ENCODE data around the gene SLC24A5. TPM values are rescaled to one million over a fixed set of nuclear protein-coding genes. Genes with fewer than 3 reads are reported as not detected.
A peak's percentile ranks its signal among the peaks of the same experiment; 100 is the strongest.

SLC24A5 gene
- total and polyA plus RNA-seq, 2 experiments from 2014 or later = not detected

DNA sequence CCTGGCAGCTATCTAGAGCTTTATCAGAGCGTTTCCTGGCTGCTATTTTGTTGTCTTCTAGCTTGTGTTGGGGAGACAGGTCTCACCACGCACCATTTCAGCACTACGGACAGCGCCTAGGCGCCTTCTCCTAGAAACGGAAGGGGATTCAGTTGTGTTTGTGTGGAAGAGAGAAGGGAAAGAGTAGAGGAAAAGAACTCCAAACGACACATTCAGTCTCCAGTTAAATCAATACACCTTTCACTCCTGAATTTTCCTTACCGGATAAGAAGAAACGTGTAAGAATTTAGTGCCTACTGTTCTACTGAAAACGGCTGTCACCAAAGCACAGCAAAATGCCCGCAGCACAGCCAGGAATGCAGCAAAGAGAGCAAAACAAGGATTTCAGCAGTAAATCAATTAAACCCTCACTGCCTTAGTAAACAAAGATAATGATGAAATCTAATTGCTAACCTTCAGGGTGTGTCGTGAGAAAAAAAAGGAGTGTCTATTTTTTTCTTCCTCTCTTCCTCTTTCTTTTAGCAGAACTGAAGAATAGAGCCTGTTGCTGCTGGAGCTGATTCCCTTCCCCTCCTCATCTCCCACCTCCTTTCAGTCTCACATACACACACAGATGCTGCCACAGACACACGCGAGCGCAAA lies 70.3 kb downstream of the SLC24A5 start:
- H2AFZ ChIP-seq = no peak overlapping the region
- WGBS (ENCODE audit: low lambda C conversion rate, missing lambda C conversion rate) = 7% methylated on average over 15 of the region's 15 CpGs

DNA sequence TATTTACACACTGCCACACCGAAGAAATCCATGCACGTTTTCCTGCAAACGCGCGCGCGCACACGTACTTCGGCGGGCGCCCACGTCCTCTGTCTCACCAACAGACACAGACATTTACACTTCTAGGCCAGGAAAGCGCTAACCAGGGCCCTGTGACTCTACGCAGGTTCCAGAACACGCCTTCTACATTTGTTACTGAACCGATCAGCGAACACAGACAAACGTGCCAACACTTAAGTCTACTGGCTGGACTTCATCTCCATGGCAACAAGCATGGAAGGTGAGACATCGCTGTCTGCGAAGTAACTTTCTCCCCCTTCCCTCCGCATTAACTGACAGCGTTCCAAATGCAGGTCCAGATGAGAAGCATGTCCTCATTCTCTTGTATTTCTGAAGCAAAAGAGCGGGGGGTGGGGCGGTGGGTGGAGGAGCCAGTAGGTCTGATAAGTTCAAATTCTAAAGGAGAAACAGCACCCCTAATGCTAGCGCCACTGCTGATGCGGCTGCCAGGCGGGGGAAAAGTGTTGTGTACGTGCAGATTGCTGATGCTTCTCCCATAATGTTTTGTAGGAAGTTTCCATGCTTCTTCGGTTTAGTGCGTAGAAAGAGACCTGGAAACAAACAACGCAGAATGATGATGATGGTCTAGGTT lies 70.9 kb downstream of the SLC24A5 start, which contains the start of gene CTXN2:
TSS of gene CTXN2 (plus strand) at position 92 of the 652 bp plus-strand sequence. CDS start 9,636 bp downstream, outside the sequence.
- peaks cover 21% of the 10 kb centered on the region for H3K27me3 ChIP-seq
- no peaks in the 10 kb centered on the region for H3K36me3 ChIP-seq (replicated peaks; ENCODE audit: insufficient read depth, low read depth)
- DNase-seq (ENCODE audit: low spot score) = peak; percentile 8
- no peaks in the 10 kb centered on the region for H3K4me1 ChIP-seq (ENCODE audit: insufficient read depth)
- no peak within 1 kb of the TSS for H3K27ac ChIP-seq
- no peaks in the 10 kb centered on the region for H3K9me2 ChIP-seq (replicated peaks; ENCODE audit: insufficient read depth)
- TF ChIP-seq, protein P1, sequence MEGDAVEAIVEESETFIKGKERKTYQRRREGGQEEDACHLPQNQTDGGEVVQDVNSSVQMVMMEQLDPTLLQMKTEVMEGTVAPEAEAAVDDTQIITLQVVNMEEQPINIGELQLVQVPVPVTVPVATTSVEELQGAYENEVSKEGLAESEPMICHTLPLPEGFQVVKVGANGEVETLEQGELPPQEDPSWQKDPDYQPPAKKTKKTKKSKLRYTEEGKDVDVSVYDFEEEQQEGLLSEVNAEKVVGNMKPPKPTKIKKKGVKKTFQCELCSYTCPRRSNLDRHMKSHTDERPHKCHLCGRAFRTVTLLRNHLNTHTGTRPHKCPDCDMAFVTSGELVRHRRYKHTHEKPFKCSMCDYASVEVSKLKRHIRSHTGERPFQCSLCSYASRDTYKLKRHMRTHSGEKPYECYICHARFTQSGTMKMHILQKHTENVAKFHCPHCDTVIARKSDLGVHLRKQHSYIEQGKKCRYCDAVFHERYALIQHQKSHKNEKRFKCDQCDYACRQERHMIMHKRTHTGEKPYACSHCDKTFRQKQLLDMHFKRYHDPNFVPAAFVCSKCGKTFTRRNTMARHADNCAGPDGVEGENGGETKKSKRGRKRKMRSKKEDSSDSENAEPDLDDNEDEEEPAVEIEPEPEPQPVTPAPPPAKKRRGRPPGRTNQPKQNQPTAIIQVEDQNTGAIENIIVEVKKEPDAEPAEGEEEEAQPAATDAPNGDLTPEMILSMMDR (IDR thresholded peaks at IDR 0.05; ENCODE audit: poor library complexity) = no peak
- no peak for TF ChIP-seq EZH2phosphoT487 (IDR thresholded peaks at IDR 0.05; ENCODE audit: low read depth, severe bottlenecking, unreplicated experiment)
- no peak for TF ChIP-seq EZH2 (IDR thresholded peaks at IDR 0.05; ENCODE audit: borderline replicate concordance)
- H3K4me3 ChIP-seq = no peak within 1 kb of the TSS
- no peaks in the 10 kb centered on the region for H3K79me2 ChIP-seq
- no peaks in the 10 kb centered on the region for H3K9me3 ChIP-seq (ENCODE audit: low read depth)
- no peaks in the 10 kb centered on the region for H4K20me1 ChIP-seq (ENCODE audit: insufficient read depth, poor library complexity, severe bottlenecking)
- no peak within 1 kb of the TSS for H2AFZ ChIP-seq
- peak within 1 kb of the TSS; percentile 73 for H3K4me2 ChIP-seq
- 25% methylated on average over 31 of the region's 31 CpGs for WGBS (ENCODE audit: low lambda C conversion rate, missing lambda C conversion rate)

More for the DNA sequence above, 70.3 kb downstream of the SLC24A5 start:
- Histone ChIP-seq H3K9me2 (replicated peaks; ENCODE audit: insufficient read depth) (no peaks in the 10 kb centered on the region), H3K4me3 (no peak overlapping the region), H4K20me1 (ENCODE audit: insufficient read depth, poor library complexity, severe bottlenecking) (no peaks in the 10 kb centered on the region), H3K27ac (no peak overlapping the region), H3K27me3 (peaks cover 15% of the 10 kb centered on the region), H3K9me3 (ENCODE audit: low read depth) (no peaks in the 10 kb centered on the region), H3K4me1 (ENCODE audit: insufficient read depth) (no peaks in the 10 kb centered on the region), H3K36me3 (replicated peaks; ENCODE audit: insufficient read depth, low read depth) (no peaks in the 10 kb centered on the region), H3K4me2 (peak overlapping the region; percentile 73), H3K79me2 (no peaks in the 10 kb centered on the region)
- TF ChIP-seq, protein P1 (IDR thresholded peaks at IDR 0.05; ENCODE audit: poor library complexity) = no peak
- TF ChIP-seq EZH2phosphoT487 (IDR thresholded peaks at IDR 0.05; ENCODE audit: low read depth, severe bottlenecking, unreplicated experiment) (no peak), EZH2 (IDR thresholded peaks at IDR 0.05; ENCODE audit: borderline replicate concordance) (no peak)
- DNase-seq (ENCODE audit: low spot score) = peak; percentile 90

Other genes with a start within 250 kb of the SLC24A5 start
- gene MYEF2, start 57.3 kb downstream of the SLC24A5 start, total RNA-seq = 16.2 and 26.9 TPM in 2 replicates
- 10.6 and 11.7 TPM in 2 replicates for gene MYEF2, start 57.3 kb downstream of the SLC24A5 start, polyA plus RNA-seq
- 0.12 TPM in 1 of 2 replicates, not detected in the other for gene CTXN2, start 70.7 kb downstream of the SLC24A5 start, total RNA-seq
- gene CTXN2, start 70.7 kb downstream of the SLC24A5 start, polyA plus RNA-seq = not detected in 2 replicates
- not detected in 2 replicates for gene SLC12A1, start 85.3 kb downstream of the SLC24A5 start, total RNA-seq
- gene SLC12A1, start 85.3 kb downstream of the SLC24A5 start, polyA plus RNA-seq = not detected in 2 replicates
- gene DUT, start 210.4 kb downstream of the SLC24A5 start, total RNA-seq = 45.1 and 50.9 TPM in 2 replicates
- gene DUT, start 210.4 kb downstream of the SLC24A5 start, polyA plus RNA-seq = 65.9 and 70.4 TPM in 2 replicates

All from hepatocyte (in vitro differentiated cells).